ENCODE measurements around the gene SIX3. TPM values are rescaled to one million over a fixed set of nuclear protein-coding genes. Genes with fewer than 3 reads are reported as not detected.
A peak's percentile ranks its signal among the peaks of the same experiment; 100 is the strongest.

Gene SIX3
- polyA plus RNA-seq, 1 of the 3 experiments (the other 2 are of a cell fraction): 0.58 TPM

- Histone ChIP-seq H3F3A (replicated peaks; ENCODE audit: insufficient read depth) (no peaks in the 10 kb centered on the region), H2AFZ (ENCODE audit: low read depth) (no peak overlapping the region), H3K4me3 (ENCODE audit: low read depth in 2 of 2, low read length in 1 of 2) (no peak overlapping the region), H3K4me2 (no peak overlapping the region), H3K4me1 (ENCODE audit: control insufficient read depth in 1 of 2, insufficient read depth in 2 of 2, low read depth in 1 of 2, low read length in 1 of 2) (peaks cover 0 to 10% of the 10 kb centered on the region in 2 experiments; a peak in 1 of 4 replicates), H3K79me2 (ENCODE audit: insufficient read depth) (no peaks in the 10 kb centered on the region), H3K27me3 (ENCODE audit: insufficient read depth) (peaks cover 33% of the 10 kb centered on the region), H3K27ac (ENCODE audit: low read depth in 2 of 2, low read length in 1 of 2) (no peak overlapping the region), H3K36me3 (replicated peaks in 1 of 2; ENCODE audit: control insufficient read depth in 1 of 2, insufficient read depth in 2 of 2, low read length in 1 of 2) (no peaks in the 10 kb centered on the region), H4K20me1 (ENCODE audit: insufficient read depth) (no peaks in the 10 kb centered on the region), H3K9me2 (no peaks in the 10 kb centered on the region), H3K9me3 (no peaks in the 10 kb centered on the region), H3K9ac (no peak overlapping the region)
- peak; percentile 33 for DNase-seq
- CTCF ChIA-PET: interaction anchor here (1.5 kb wide), 1 partner anchor 450 kb away, joined by 4 read pairs; no protein-coding TSS in a partner anchor
- 89% methylated on average over 27 of the region's 32 CpGs for WGBS (ENCODE audit: low lambda C conversion rate)
- TF ChIP-seq POLR2AphosphoS5 (IDR thresholded peaks at IDR 0.05; ENCODE audit: low read depth, low read length) (no peak), NFIC (IDR thresholded peaks at IDR 0.05; ENCODE audit: borderline replicate concordance) (no peak), FOXJ3 (CRISPR knock-in tag; IDR thresholded peaks at IDR 0.05) (no peak), JUND (IDR thresholded peaks at IDR 0.05) (no peak), YY1 (IDR thresholded peaks at IDR 0.05; ENCODE audit: low read depth) (no peak), REST (IDR thresholded peaks at IDR 0.05; ENCODE audit: low read depth, low read length) (no peak), SMC3 (IDR thresholded peaks at IDR 0.05; ENCODE audit: low read depth, low read length) (no peak), SIN3A (IDR thresholded peaks at IDR 0.05; ENCODE audit: borderline replicate concordance, low read depth, low read length) (no peak), RAD21 (IDR thresholded peaks at IDR 0.05; ENCODE audit: low read length) (no peak), RCOR1 (IDR thresholded peaks at IDR 0.05; ENCODE audit: low read length) (no peak), IRF3 (IDR thresholded peaks at IDR 0.05; ENCODE audit: low read depth, low read length) (no peak), TEAD4 (IDR thresholded peaks at IDR 0.05; ENCODE audit: borderline replicate concordance, insufficient read depth) (no peak), FOXM1 (IDR thresholded peaks at IDR 0.05; ENCODE audit: low read depth) (no peak), PBX3 (IDR thresholded peaks at IDR 0.05) (no peak), EZH2phosphoT487 (IDR thresholded peaks at IDR 0.05; ENCODE audit: borderline replicate concordance, low read depth) (no peak), RFX5 (IDR thresholded peaks at IDR 0.05; ENCODE audit: low read length) (no peak), CHD2 (IDR thresholded peaks at IDR 0.05; ENCODE audit: low read length, partially characterized antibody) (no peak), MXI1 (IDR thresholded peaks at IDR 0.05; ENCODE audit: low read depth, low read length) (no peak), GATA2 (CRISPR knock-in tag; IDR thresholded peaks at IDR 0.05) (no peak), USF1 (IDR thresholded peaks at IDR 0.05; ENCODE audit: borderline replicate concordance, low read depth) (no peak)
- POLR2A ChIA-PET: no interaction called here
Observed at GRCh38 chr2:44929735-44930273, 11.7 kb upstream of the SIX3 start.
